ENCODE data around the gene AGAP5. TPM values are rescaled to one million over a fixed set of nuclear protein-coding genes. Genes with fewer than 3 reads are reported as not detected.

AGAP5 gene
- total and polyA plus RNA-seq, 9 of the 15 experiments (the other 6 are each of a cell fraction or from before 2014, with no cell fraction given) = 0.32 to 7.5 (median 5.3) TPM

DNA sequence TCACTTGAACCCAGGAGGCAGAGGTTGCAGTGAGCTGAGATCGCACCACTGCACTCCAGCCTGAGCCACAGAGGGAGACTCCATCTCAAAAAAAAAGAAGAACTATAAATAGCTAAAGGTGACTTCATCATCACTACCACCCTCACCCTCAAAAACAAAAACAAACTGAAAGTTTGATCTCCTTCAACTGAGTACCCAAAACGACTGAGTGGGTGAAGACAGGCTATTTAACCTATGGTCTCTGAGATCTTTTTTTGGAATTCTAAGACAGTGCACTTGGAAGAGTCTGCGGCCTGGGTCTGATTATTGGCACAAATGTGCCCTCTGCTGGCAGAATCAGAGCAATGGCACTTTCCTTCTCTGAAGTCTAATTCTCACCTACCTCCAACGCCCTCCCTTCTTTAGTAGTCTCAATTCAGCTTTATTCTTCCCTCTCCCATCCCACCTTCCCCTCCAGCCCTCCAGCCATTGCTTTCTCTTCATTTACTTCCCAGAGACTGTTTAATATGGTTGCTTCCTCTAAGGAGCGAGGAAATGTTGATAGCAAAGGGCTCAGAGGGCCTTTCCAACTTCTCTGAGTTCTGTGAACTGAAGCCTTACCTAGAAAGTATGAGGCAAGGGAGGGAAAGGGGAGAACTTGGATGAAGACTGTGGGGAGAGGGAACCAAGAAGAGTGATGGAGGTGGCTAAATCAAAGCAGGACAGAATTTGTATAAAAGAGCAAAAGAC is 53.7 kb downstream of the AGAP5 start (continued):
- TF ChIP-seq, protein P1, sequence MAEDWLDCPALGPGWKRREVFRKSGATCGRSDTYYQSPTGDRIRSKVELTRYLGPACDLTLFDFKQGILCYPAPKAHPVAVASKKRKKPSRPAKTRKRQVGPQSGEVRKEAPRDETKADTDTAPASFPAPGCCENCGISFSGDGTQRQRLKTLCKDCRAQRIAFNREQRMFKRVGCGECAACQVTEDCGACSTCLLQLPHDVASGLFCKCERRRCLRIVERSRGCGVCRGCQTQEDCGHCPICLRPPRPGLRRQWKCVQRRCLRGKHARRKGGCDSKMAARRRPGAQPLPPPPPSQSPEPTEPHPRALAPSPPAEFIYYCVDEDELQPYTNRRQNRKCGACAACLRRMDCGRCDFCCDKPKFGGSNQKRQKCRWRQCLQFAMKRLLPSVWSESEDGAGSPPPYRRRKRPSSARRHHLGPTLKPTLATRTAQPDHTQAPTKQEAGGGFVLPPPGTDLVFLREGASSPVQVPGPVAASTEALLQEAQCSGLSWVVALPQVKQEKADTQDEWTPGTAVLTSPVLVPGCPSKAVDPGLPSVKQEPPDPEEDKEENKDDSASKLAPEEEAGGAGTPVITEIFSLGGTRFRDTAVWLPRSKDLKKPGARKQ (CRISPR knock-in tag; IDR thresholded peaks at IDR 0.05) = no peak
- TF ChIP-seq CBX5 (IDR thresholded peaks at IDR 0.05; ENCODE audit: borderline replicate concordance, low read depth) (no peak), MEF2D (tag; conservative IDR thresholded peaks at IDR 0.05; ENCODE audit: low read depth) (peak; percentile 96), TEAD1 (CRISPR knock-in tag; IDR thresholded peaks at IDR 0.05) (0 out of 4 replicates have a peak, but pooled peaks of 1 of the 2 experiments have one; percentile 40), FOXA3 (CRISPR knock-in tag; conservative IDR thresholded peaks at IDR 0.05 in 1 of 2, IDR thresholded peaks at IDR 0.05 in 1 of 2) (0 out of 4 replicates have a peak, but pooled peaks of 1 of the 2 experiments have one; percentile 35), DPF2 (IDR thresholded peaks at IDR 0.05) (peak; percentile 45; the same call in 1 of the 2 replicates), BRD9 (IDR thresholded peaks at IDR 0.05; ENCODE audit: low read depth, partially characterized antibody) (peak; percentile 81), SMARCA4 (IDR thresholded peaks at IDR 0.05) (0 out of 2 replicates have a peak, but pooled peaks have one; percentile 21), GATA2 (CRISPR knock-in tag; IDR thresholded peaks at IDR 0.05) (no peak), FOSL1 (tag; conservative IDR thresholded peaks at IDR 0.05) (peak; percentile 33; the same call in 1 of the 2 replicates), CTBP1 (IDR thresholded peaks at IDR 0.05; ENCODE audit: borderline replicate concordance) (peak; percentile 11; the same call in 1 of the 2 replicates)
- TF ChIP-seq, protein P2, sequence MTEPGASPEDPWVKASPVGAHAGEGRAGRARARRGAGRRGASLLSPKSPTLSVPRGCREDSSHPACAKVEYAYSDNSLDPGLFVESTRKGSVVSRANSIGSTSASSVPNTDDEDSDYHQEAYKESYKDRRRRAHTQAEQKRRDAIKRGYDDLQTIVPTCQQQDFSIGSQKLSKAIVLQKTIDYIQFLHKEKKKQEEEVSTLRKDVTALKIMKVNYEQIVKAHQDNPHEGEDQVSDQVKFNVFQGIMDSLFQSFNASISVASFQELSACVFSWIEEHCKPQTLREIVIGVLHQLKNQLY (CRISPR knock-in tag; conservative IDR thresholded peaks at IDR 0.05) = no peak
- TF ChIP-seq, protein P3, sequence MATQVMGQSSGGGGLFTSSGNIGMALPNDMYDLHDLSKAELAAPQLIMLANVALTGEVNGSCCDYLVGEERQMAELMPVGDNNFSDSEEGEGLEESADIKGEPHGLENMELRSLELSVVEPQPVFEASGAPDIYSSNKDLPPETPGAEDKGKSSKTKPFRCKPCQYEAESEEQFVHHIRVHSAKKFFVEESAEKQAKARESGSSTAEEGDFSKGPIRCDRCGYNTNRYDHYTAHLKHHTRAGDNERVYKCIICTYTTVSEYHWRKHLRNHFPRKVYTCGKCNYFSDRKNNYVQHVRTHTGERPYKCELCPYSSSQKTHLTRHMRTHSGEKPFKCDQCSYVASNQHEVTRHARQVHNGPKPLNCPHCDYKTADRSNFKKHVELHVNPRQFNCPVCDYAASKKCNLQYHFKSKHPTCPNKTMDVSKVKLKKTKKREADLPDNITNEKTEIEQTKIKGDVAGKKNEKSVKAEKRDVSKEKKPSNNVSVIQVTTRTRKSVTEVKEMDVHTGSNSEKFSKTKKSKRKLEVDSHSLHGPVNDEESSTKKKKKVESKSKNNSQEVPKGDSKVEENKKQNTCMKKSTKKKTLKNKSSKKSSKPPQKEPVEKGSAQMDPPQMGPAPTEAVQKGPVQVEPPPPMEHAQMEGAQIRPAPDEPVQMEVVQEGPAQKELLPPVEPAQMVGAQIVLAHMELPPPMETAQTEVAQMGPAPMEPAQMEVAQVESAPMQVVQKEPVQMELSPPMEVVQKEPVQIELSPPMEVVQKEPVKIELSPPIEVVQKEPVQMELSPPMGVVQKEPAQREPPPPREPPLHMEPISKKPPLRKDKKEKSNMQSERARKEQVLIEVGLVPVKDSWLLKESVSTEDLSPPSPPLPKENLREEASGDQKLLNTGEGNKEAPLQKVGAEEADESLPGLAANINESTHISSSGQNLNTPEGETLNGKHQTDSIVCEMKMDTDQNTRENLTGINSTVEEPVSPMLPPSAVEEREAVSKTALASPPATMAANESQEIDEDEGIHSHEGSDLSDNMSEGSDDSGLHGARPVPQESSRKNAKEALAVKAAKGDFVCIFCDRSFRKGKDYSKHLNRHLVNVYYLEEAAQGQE (IDR thresholded peaks at IDR 0.05; ENCODE audit: borderline replicate concordance) = peak; percentile 96
- TF ChIP-seq, protein P3 (CRISPR knock-in tag; IDR thresholded peaks at IDR 0.05; ENCODE audit: low read depth) = no peak
- TF ChIP-seq, protein P4, sequence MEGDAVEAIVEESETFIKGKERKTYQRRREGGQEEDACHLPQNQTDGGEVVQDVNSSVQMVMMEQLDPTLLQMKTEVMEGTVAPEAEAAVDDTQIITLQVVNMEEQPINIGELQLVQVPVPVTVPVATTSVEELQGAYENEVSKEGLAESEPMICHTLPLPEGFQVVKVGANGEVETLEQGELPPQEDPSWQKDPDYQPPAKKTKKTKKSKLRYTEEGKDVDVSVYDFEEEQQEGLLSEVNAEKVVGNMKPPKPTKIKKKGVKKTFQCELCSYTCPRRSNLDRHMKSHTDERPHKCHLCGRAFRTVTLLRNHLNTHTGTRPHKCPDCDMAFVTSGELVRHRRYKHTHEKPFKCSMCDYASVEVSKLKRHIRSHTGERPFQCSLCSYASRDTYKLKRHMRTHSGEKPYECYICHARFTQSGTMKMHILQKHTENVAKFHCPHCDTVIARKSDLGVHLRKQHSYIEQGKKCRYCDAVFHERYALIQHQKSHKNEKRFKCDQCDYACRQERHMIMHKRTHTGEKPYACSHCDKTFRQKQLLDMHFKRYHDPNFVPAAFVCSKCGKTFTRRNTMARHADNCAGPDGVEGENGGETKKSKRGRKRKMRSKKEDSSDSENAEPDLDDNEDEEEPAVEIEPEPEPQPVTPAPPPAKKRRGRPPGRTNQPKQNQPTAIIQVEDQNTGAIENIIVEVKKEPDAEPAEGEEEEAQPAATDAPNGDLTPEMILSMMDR (IDR thresholded peaks at IDR 0.05 in 2 of 3, conservative IDR thresholded peaks at IDR 0.05 in 1 of 3; ENCODE audit: insufficient read depth in 2 of 3, low read depth in 1 of 3, low read length in 3 of 3) = peak; percentile 86 to 96 (median 92)
